GM12892 (cell line): ENCODE results near the gene SCUBE3.

Experiments
- POLR2A ChIP-seq: IDR thresholded peaks from 2 replicates; pipeline ENCODE4 v1.6.1; 2011; ENCODE audit warnings: low read depth, low read length, control low read depth
- POLR2AphosphoS5 ChIP-seq: IDR thresholded peaks from 2 replicates; pipeline ENCODE4 v1.6.1; 2011; ENCODE audit warnings: low read depth, low read length, control low read depth
- TAF1 ChIP-seq: IDR thresholded peaks from 2 replicates; pipeline ENCODE4 v1.6.1; 2011; ENCODE audit warnings: low read depth, mild to moderate bottlenecking, control low read depth, low read length, borderline replicate concordance

DNA sequence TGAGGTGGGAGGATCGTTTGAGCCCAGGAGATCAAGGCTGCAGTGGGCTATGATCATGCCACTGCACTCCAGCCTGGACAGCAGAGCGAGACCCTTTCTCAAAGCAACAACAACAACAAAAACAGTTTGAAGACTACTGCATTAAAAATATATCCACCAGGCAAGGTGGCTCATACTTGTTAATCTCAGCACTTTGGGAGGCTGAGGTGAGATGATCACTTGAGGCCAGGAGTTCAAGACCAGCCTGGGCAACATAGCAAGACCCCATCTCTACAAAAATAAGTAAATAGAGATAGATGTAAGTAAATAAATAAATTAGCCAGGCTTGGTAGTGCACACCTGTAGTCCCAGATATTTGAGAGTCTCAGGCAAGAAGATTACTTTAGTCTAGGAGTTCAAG, 58.2 kb downstream of the SCUBE3 start:
- no peak for TF ChIP-seq POLR2A
- no peak for TF ChIP-seq POLR2AphosphoS5
- TF ChIP-seq TAF1: no peak
